GM19238 (cell line): ENCODE measurements around the gene EML3.
A peak's percentile ranks its signal among the peaks of the same experiment; 100 is the strongest.
"Not testable (repeated sequence)": the region's sequence is repeated elsewhere in the genome, so short reads cannot be mapped to it uniquely, and the experiment has no call there.

Experiments used
- DNase-seq: peaks from one replicate; pipeline ENCODE4 v3.0.0; 2011; ENCODE audit warnings: low spot score; ENCODE audit not compliant: insufficient read length

Gene EML3, protein sequence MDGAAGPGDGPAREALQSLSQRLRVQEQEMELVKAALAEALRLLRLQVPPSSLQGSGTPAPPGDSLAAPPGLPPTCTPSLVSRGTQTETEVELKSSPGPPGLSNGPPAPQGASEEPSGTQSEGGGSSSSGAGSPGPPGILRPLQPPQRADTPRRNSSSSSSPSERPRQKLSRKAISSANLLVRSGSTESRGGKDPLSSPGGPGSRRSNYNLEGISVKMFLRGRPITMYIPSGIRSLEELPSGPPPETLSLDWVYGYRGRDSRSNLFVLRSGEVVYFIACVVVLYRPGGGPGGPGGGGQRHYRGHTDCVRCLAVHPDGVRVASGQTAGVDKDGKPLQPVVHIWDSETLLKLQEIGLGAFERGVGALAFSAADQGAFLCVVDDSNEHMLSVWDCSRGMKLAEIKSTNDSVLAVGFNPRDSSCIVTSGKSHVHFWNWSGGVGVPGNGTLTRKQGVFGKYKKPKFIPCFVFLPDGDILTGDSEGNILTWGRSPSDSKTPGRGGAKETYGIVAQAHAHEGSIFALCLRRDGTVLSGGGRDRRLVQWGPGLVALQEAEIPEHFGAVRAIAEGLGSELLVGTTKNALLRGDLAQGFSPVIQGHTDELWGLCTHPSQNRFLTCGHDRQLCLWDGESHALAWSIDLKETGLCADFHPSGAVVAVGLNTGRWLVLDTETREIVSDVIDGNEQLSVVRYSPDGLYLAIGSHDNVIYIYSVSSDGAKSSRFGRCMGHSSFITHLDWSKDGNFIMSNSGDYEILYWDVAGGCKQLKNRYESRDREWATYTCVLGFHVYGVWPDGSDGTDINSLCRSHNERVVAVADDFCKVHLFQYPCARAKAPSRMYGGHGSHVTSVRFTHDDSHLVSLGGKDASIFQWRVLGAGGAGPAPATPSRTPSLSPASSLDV

DNA sequence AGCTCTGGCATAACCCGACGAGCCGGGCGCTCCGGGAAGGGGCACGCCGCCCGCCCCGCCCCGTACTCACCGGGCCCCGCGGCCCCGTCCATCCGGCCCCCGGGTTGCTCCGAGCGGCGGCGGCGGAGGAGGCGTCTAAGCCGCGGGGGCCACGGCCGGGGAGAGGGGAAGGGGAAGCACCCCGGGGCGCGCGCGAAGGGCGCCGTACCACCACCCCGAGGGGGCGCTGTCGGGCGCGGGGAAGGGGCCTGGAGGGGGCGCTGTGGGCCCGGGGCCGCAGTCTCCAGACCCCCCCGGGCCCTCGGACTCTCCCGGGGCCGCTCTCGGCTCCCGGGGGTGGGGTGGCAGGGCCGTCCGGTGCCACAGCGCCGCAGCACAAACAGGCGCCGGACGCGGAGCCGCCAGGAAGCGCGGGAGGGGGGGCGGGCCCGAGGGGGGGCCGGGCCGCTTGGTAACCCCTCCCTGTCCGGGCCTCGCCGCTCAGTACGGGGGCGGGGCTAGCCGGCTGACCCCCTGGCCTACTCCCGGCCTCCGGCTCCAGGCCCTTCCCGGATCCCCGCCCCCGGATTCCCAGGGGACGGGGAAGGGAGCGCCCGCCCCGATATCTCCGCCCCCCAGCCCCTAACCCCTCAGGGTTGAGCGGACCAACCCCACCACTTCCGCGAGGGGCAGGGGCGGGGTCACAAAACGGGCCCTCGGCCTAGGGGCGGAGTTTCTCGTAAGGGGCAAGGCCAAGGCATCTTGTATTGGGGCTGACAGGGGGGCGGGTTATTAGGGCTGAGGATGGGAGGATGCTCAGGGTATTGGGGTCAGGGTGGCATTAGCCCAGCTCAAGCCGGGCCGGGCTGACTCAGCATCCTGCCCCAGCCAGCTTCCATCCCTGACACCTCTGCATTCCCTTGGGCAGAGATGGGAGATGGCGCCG is at the start of gene EML3, which contains the start of gene ROM1:
Gene EML3 (minus strand): TSS at position 410 of the 925 bp plus-strand sequence. CDS start 318 bp downstream, at position 92.
Gene ROM1 (plus strand): TSS at position 892 of the 925 bp plus-strand sequence. CDS start 25 bp downstream, at position 917.
- DNase-seq, result peak; percentile 95

DNA sequence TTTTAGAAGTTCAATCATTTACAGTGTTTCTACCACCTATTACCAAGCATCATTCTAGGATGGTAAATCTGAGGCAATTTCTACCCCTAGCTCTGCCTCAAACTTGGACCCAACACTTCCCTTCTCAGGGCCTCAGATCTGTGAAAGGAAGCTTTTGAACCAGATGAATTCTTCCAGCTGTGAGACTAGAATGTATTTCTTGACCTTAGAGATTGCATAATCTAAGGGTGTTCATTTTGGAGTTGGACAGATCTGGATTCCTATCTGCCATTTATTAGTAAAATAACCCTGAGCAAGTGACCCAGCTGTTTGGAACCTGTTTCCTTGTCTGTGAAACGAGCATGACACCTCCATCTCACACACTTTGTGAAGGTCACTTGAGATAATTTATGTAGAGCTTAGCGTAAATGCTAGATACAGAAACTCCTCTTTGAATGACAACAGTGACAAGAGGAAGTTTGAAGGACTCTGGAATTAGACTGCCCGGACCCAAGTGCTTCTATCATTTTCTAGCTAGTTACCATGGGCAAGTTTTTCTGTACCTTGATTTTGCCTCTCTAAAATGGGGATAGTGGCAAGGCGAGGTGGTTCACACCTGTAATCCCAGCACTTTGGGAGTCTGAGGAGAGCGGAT is 44.3 kb upstream of the EML3 start:
- DNase-seq, result no peak

GRCh38 chr11:62654297-62654696 is 41.7 kb upstream of the EML3 start:
- DNase-seq, result no peak

DNA sequence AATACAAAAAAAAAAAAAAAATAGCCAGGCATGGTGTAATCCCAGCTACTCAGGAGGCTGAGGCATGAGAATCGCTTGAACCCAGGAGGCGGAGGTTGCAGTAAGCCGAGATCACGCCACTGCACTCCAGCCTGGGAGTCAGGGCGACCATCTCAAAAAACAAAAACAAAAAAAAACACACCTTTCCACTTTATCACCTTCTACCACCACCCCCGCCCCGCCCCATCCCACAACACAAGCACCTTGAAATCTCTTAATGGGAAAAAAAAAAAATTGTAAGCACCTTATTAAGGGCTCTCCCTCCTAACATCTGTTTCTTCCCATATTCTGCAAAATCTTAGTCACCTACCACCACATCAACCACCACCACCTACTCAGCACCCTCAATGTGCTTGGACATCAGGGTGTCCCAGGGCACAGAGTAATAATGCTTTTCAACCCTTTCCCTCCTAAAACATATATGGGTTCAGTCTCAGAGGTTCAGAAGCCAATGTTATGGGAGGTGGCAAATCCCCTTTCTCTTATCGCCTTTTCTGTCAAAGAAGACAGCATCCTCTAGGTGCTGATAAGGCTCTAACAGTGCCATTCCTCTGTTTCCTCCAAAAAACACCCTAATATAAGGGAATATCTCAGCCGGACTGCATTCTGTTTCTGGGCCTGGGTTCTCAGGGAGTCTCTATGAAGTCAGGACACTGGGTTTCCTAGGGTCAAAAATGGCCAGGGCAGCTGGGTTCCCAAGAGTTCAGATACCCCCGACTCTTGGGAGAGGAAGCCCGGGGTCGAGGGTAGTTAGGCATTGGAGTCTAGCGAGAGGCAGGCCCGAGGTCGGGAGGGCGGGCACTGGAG is 39.8 kb upstream of the EML3 start:
- no peak for DNase-seq

GRCh38 chr11:62650283-62650682 is 37.7 kb upstream of the EML3 start:
- DNase-seq, result not testable (repeated sequence)

- no peak for DNase-seq
Observed at GRCh38 chr11:62649486-62649885, 36.9 kb upstream of the EML3 start.

DNA sequence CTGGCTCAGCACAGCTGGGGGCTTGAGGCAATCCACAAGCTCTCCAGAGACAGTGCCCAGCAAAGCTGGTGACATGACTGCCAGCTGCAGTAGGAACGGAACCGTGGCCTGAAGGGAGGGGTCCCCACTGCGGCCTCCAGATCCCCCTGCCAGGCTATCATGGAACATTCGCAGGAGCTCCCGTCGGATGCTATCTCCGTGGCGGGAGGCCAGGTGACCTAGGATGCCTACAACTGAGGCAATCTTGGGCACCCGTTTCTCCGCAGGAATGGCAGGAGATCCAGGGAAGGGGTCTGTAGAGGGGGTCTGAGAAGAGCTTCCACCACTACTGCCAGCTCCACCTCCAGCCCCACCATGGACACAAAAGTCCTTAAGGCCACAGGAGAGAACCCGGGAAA is 36.4 kb upstream of the EML3 start:
- no peak for DNase-seq

- DNase-seq, result no peak
Observed at GRCh38 chr11:62648185-62648966, 35.8 kb upstream of the EML3 start.

- DNase-seq, result no peak
Observed at GRCh38 chr11:62647609-62648005, 35.0 kb upstream of the EML3 start.

- no peak for DNase-seq
Observed at GRCh38 chr11:62646825-62647608, 34.4 kb upstream of the EML3 start.

DNA sequence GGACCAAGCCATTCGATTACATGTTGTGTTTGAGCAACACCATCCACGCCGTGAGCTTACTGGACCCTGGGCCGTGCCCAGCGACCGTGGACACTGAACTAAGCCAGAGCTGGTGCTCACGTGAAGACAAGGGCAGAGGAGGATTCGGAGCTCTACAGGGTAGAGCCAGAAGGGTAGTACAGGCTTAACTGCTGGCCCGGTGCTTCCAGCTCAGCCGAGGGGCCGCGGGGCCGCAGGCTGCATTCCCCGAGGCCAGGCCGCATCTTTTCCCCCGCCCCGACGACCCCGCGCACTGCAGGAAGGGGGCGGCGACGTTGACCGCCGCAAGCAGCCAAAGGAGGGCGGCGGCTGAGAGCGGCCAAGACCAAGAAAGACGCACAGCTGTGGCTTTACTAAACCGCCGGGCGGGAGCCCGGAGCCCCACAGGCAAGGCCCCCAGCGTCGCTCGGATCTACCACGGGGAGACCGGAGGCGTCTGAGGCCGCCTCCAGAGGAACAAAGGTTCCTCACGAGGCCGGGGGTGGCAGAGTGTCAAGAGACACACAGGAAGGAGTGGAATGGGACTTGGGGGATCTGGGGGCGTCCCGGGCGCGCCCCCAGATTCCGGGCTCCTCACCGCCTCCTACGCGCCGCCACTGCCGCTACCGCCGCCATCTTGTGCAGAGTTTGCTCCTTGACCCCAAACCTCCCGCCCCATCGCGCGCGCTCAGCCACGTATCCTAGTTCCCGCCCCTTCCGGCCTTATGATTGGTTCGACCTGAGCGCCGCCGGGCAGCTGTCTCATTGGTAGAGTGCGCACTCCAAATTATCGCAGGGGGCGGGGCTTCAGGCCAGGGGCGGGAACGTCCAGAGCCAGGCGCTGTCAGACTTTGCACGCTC is 33.6 kb upstream of the EML3 start, which contains the start of gene GANAB:
Gene GANAB (minus strand): TSS at position 668 of the 879 bp plus-strand sequence. CDS start 14 bp downstream, at position 654.
- DNase-seq, result peak; percentile 99

- DNase-seq, result no peak
Observed at GRCh38 chr11:62645671-62645945, 33.0 kb upstream of the EML3 start.

GRCh38 chr11:62644220-62644619 is 31.6 kb upstream of the EML3 start:
- no peak for DNase-seq

DNA sequence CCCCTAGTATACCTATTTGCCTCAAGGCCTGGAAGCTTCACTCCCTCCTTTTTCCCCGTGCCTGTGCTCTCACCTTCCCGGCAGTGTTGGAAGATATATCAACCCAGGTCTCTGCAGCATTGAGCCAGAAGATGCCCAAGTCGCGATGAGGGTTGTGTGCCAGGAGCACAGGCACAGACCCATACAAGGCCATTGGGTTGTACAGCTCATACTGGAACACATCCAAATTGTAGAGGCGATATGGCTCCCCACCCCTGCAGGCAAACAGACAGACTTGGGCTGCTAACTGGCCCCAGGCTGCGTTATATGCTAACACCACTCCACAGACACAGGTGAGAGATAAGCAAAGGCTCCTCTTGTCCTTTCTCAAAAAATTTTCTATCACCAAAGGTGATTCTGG is 19.9 kb upstream of the EML3 start:
- DNase-seq, result no peak

- DNase-seq, result no peak
Observed at GRCh38 chr11:62627713-62628112, 15.1 kb upstream of the EML3 start.

- no peak for DNase-seq
Observed at GRCh38 chr11:62622476-62623089, 10.0 kb upstream of the EML3 start.
